ENCODE results near the gene NIPBL. TPM values are rescaled to one million over a fixed set of nuclear protein-coding genes. Genes with fewer than 3 reads are reported as not detected.
"Not testable (repeated sequence)": the region's sequence is repeated elsewhere in the genome, so short reads cannot be mapped to it uniquely, and the experiment has no call there.

The NIPBL gene
- total RNA-seq, 1 experiment from 2014 or later: 48.1 TPM

DNA sequence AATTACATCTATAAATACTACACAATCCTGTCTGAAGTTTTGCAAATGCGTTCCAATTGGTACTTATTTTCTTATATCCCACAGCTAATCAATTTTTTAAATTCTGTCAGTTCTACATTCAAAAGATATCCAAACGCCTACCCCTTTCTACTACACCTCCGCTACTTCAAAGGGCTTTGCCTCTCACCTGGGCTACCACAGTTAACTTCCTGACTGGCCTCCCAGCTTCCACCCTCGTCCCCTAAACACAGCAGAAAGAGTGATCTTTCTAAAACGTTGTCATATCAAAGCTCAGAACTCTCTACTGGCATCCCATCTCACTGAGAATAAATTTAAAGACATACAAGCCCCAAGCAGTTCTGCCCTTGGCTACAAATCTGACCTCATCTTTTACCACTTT is 32.3 kb upstream of the NIPBL start:
- H3K36me3 ChIP-seq (ENCODE audit: control insufficient read depth, insufficient read depth, low read length): no peaks in the 10 kb centered on the region
- Mint-ChIP-seq H3K27ac (ENCODE audit: unreplicated experiment) (no peak overlapping the region), H3K27me3 (ENCODE audit: insufficient read depth, unreplicated experiment) (peaks cover 13% of the 10 kb centered on the region), H3K4me1 (ENCODE audit: low read depth, unreplicated experiment) (no peaks in the 10 kb centered on the region), H3K36me3 (ENCODE audit: insufficient read depth, unreplicated experiment) (no peaks in the 10 kb centered on the region), H3K9me3 (ENCODE audit: unreplicated experiment) (no peaks in the 10 kb centered on the region), H3K4me3 (ENCODE audit: unreplicated experiment) (no peak overlapping the region)
- ChIA-PET POLR2A (no interaction called here), CTCF (no interaction called here)
- no TSS peak for BruUV-seq (replicated peaks)
- TF ChIP-seq, protein P1, sequence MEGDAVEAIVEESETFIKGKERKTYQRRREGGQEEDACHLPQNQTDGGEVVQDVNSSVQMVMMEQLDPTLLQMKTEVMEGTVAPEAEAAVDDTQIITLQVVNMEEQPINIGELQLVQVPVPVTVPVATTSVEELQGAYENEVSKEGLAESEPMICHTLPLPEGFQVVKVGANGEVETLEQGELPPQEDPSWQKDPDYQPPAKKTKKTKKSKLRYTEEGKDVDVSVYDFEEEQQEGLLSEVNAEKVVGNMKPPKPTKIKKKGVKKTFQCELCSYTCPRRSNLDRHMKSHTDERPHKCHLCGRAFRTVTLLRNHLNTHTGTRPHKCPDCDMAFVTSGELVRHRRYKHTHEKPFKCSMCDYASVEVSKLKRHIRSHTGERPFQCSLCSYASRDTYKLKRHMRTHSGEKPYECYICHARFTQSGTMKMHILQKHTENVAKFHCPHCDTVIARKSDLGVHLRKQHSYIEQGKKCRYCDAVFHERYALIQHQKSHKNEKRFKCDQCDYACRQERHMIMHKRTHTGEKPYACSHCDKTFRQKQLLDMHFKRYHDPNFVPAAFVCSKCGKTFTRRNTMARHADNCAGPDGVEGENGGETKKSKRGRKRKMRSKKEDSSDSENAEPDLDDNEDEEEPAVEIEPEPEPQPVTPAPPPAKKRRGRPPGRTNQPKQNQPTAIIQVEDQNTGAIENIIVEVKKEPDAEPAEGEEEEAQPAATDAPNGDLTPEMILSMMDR (IDR thresholded peaks at IDR 0.05; ENCODE audit: insufficient read depth in 1 of 2, low read depth in 1 of 2, low read length in 1 of 2, severe bottlenecking in 1 of 2, unreplicated experiment in 1 of 2): no peak
- no peaks in the 10 kb centered on the region; the same call in 1 of the 2 replicates for H3K9me3 ChIP-seq
- no peaks in the 10 kb centered on the region for H3K4me1 ChIP-seq
- no peak for DNase-seq
- intact Hi-C loops (cut with micrococcal nuclease; ENCODE audit: unreplicated experiment): no loop called here
- no peaks in the 10 kb centered on the region for H3K27me3 ChIP-seq (replicated peaks; ENCODE audit: control insufficient read depth, insufficient read depth, low read length)
- no peak overlapping the region for H3K4me3 ChIP-seq (ENCODE audit: low read depth, low read length)

DNA sequence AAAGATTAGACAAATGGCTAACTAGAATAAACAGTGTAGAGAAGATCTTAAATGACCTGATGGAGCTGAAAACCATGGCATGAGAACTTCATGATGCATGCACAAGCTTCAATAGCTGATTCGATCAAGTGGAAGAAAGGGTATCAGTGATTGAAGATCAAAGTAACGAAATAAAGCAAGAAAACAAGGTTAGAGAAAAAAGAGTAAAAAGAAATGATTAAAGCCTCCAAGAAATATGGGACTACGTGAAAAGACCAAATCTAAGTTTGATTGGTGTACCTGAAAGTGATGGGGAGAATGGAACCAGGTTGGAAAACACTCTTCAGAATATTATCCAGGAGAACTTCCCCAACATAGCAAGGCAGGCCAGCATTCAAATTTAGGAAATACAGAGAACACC is 28.0 kb upstream of the NIPBL start:
- BruUV-seq (replicated peaks); POLR2A ChIA-PET; H3K4me3 Mint-ChIP-seq (ENCODE audit: unreplicated experiment): not testable (repeated sequence)

DNA sequence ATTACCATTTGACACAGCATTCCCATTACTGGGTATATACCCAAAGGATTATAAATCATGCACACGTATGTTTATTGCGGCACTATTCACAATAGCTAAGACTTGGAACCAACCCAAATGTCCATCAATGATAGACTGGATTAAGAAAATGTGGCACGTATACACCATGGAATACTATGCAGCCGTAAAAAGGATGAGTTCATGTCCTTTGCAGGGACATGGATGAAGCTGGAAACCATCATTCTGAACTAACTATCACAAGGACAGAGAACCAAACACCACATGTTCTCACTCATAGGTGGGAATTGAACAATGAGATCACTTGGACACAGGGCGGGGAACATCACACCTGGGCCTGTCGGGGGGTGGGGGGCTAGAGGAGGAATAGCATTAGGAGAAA is 23.7 kb upstream of the NIPBL start:
- H3K4me1 Mint-ChIP-seq (ENCODE audit: low read depth, unreplicated experiment); BruUV-seq (replicated peaks); POLR2A ChIA-PET; H3K36me3 ChIP-seq (ENCODE audit: control insufficient read depth, insufficient read depth, low read length); H3K27me3 ChIP-seq (replicated peaks; ENCODE audit: control insufficient read depth, insufficient read depth, low read length); H3K36me3 Mint-ChIP-seq (ENCODE audit: insufficient read depth, unreplicated experiment); H3K9me3 ChIP-seq; H3K4me1 ChIP-seq; H3K9me3 Mint-ChIP-seq (ENCODE audit: unreplicated experiment); H3K27ac Mint-ChIP-seq (ENCODE audit: unreplicated experiment); CTCF ChIA-PET; H3K4me3 Mint-ChIP-seq (ENCODE audit: unreplicated experiment); H3K4me3 ChIP-seq (ENCODE audit: low read depth, low read length); DNase-seq; intact Hi-C loops (cut with micrococcal nuclease; ENCODE audit: unreplicated experiment): not testable (repeated sequence)
- peaks cover 12% of the 10 kb centered on the region for H3K27me3 Mint-ChIP-seq (ENCODE audit: insufficient read depth, unreplicated experiment)

More for the DNA sequence above, 28.0 kb upstream of the NIPBL start:
- H3K4me1 ChIP-seq; H3K9me3 Mint-ChIP-seq (ENCODE audit: unreplicated experiment); H3K4me3 ChIP-seq (ENCODE audit: low read depth, low read length); H3K27me3 ChIP-seq (replicated peaks; ENCODE audit: control insufficient read depth, insufficient read depth, low read length); H3K27ac Mint-ChIP-seq (ENCODE audit: unreplicated experiment); H3K36me3 ChIP-seq (ENCODE audit: control insufficient read depth, insufficient read depth, low read length); DNase-seq; CTCF ChIA-PET; H3K9me3 ChIP-seq; intact Hi-C loops (cut with micrococcal nuclease; ENCODE audit: unreplicated experiment); H3K4me1 Mint-ChIP-seq (ENCODE audit: low read depth, unreplicated experiment); H3K36me3 Mint-ChIP-seq (ENCODE audit: insufficient read depth, unreplicated experiment): not testable (repeated sequence)
- peaks cover 24% of the 10 kb centered on the region for H3K27me3 Mint-ChIP-seq (ENCODE audit: insufficient read depth, unreplicated experiment)

DNA sequence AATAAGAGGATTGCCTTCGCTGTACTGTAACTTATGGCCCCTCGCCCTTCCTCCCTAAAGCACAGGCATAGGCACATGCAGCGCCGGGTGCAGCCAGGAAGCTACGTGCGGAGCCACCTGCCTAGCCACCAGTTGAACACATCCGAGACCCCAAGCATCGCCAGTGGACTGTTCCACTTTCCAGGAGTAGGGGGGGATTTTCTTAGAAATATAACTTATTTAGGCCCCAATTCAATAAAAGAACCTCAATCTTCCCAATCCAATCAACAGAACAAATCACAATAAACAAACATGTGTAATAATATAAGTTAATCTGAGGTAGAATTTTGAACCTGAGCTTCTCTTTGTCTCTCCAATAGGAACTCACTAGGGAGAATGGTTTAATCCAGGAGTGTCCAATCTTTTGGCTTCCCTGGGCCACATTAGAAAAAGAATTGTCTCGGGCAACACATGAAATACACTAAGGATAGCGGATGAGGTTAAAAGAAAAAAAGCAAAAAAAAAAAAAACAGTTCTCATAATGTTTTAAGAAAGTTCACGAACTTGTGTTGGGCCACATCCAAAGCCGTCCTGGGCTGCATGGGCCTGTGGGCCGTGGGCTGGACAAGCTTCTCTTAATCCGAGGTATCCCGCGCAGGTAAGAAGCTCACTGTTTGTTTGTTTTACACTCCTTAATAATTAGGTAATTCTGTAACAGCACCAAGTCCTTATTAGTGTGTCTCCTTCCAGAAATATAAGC is 22.0 kb upstream of the NIPBL start:
- Histone ChIP-seq H3K27me3 (replicated peaks; ENCODE audit: control insufficient read depth, insufficient read depth, low read length) (no peaks in the 10 kb centered on the region), H3K9me3 (no peaks in the 10 kb centered on the region), H3K36me3 (ENCODE audit: control insufficient read depth, insufficient read depth, low read length) (no peaks in the 10 kb centered on the region), H3K4me1 (no peaks in the 10 kb centered on the region), H3K4me3 (ENCODE audit: low read depth, low read length) (no peak overlapping the region)
- Mint-ChIP-seq H3K27me3 (ENCODE audit: insufficient read depth, unreplicated experiment) (peaks cover 17% of the 10 kb centered on the region), H3K4me1 (ENCODE audit: low read depth, unreplicated experiment) (no peaks in the 10 kb centered on the region), H3K27ac (ENCODE audit: unreplicated experiment) (no peak overlapping the region), H3K36me3 (ENCODE audit: insufficient read depth, unreplicated experiment) (no peaks in the 10 kb centered on the region), H3K9me3 (ENCODE audit: unreplicated experiment) (no peaks in the 10 kb centered on the region), H3K4me3 (ENCODE audit: unreplicated experiment) (no peak overlapping the region)
- POLR2A ChIA-PET: no interaction called here
- CTCF ChIA-PET: no interaction called here
- intact Hi-C loops (cut with micrococcal nuclease; ENCODE audit: unreplicated experiment): no loop called here
- no peak for DNase-seq
- BruUV-seq (replicated peaks): no TSS peak
- TF ChIP-seq, protein P1 (IDR thresholded peaks at IDR 0.05; ENCODE audit: insufficient read depth in 1 of 2, low read depth in 1 of 2, low read length in 1 of 2, severe bottlenecking in 1 of 2, unreplicated experiment in 1 of 2): no peak

Measured in Caco-2 (cell line).